ENCODE results near the gene SAMD11.

DNA sequence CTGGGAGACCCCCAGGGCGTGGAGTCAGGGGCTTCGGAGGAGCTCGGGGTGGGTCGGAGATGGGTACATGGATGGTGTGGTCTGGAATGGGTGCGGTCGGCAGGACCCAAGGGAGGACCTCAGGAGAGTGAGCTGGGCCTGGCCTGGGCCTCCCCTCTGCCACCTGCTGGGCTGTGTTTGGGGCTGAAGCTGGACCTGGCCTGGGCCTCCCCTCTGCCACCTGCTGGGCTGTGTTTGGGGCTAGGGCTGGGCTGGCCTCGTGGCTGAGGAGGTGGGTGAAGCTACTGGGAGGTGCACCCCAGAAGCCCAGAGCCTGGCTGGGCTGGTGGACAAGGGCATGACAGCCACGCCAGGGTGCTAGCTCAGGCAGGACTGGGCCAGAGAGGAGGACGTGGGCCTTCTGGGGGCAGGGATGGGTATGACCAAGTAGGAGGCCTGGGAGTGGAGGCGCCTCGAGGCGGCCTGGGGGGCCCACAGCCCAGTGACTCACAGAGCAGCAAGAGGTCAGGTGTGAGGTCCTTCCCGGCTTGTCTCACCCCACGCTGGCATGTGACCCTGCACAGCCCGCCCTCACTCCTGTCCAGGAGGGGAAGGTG is 14.5 kb downstream of the SAMD11 start:
- no peak for TF ChIP-seq POLR2AphosphoS5 (IDR thresholded peaks at IDR 0.05; ENCODE audit: insufficient read depth in 1 of 2, low read depth in 1 of 2)
- TF ChIP-seq, protein P1, sequence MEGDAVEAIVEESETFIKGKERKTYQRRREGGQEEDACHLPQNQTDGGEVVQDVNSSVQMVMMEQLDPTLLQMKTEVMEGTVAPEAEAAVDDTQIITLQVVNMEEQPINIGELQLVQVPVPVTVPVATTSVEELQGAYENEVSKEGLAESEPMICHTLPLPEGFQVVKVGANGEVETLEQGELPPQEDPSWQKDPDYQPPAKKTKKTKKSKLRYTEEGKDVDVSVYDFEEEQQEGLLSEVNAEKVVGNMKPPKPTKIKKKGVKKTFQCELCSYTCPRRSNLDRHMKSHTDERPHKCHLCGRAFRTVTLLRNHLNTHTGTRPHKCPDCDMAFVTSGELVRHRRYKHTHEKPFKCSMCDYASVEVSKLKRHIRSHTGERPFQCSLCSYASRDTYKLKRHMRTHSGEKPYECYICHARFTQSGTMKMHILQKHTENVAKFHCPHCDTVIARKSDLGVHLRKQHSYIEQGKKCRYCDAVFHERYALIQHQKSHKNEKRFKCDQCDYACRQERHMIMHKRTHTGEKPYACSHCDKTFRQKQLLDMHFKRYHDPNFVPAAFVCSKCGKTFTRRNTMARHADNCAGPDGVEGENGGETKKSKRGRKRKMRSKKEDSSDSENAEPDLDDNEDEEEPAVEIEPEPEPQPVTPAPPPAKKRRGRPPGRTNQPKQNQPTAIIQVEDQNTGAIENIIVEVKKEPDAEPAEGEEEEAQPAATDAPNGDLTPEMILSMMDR (IDR thresholded peaks at IDR 0.05), result peak in 1 of 3 experiments; percentile 14
